GM12878 (cell line): Measurements from ENCODE around the gene ZNF222. TPM values are rescaled to one million over a fixed set of nuclear protein-coding genes. Genes with fewer than 3 reads are reported as not detected.

Source experiments
- CEBPZ ChIP-seq: fragments of 150-350 bp; IDR thresholded peaks from 2 replicates; pipeline ENCODE4 v1.6.1; 2016; ENCODE audit warnings: low read depth, low read length
- CTCF ChIP-seq, 3 experiments: IDR thresholded peaks in 2 of 3; conservative IDR thresholded peaks in 1 of 3; 2 replicates each; pipeline ENCODE4 v1.5.1; 2011; ENCODE audit warnings: low read depth in 3 of 3, low read length in 3 of 3, mild to moderate bottlenecking in 3 of 3, control low read depth in 2 of 3, moderate library complexity in 2 of 3, inconsistent platforms in 1 of 3, mixed read lengths in 1 of 3; ENCODE audit not compliant: control insufficient read depth in 2 of 3, insufficient read depth in 1 of 3; ENCODE audit errors: extremely low read depth in 1 of 3
- E2F8 ChIP-seq: fragments of 450-650 bp; IDR thresholded peaks from 2 replicates; pipeline ENCODE4 v1.6.1; 2018; ENCODE audit warnings: mild to moderate bottlenecking, low read depth, moderate library complexity; ENCODE audit not compliant: partially characterized antibody
- JUND ChIP-seq: IDR thresholded peaks from 2 replicates; pipeline ENCODE4 v1.6.1; 2012; ENCODE audit warnings: low read depth, mild to moderate bottlenecking, low read length, improper control_type of control experiment, moderate library complexity
- MAX ChIP-seq: IDR thresholded peaks from 2 replicates; pipeline ENCODE4 v1.6.1; 2012; ENCODE audit warnings: low read depth, low read length, improper control_type of control experiment
- MEF2A ChIP-seq: IDR thresholded peaks from 2 replicates; pipeline ENCODE4 v1.6.1; 2011; ENCODE audit warnings: low read depth, mild to moderate bottlenecking, low read length, moderate library complexity; ENCODE audit not compliant: insufficient read depth
- NFXL1 ChIP-seq: fragments of 450-650 bp; IDR thresholded peaks from 2 replicates; pipeline ENCODE4 v1.6.1; 2017; ENCODE audit warnings: antibody characterized with exemption, mild to moderate bottlenecking, borderline replicate concordance
- NR2C1 ChIP-seq: fragments of 450-650 bp; IDR thresholded peaks from 2 replicates; pipeline ENCODE4 v1.6.1; 2017; ENCODE audit warnings: antibody characterized with exemption, mild to moderate bottlenecking, moderate library complexity
- NR2F1 ChIP-seq: fragments of 450-650 bp; conservative IDR thresholded peaks from 2 replicates; pipeline ENCODE4 v1.6.1; 2017; ENCODE audit warnings: mild to moderate bottlenecking
- POU2F2 ChIP-seq: IDR thresholded peaks from 3 replicates; pipeline ENCODE4 v1.6.1; 2011; ENCODE audit warnings: low read depth, mild to moderate bottlenecking, low read length, borderline replicate concordance
- RELA ChIP-seq: fragments of 450-650 bp; IDR thresholded peaks from 2 replicates; pipeline ENCODE4 v1.8.0; 2014; ENCODE audit warnings: borderline replicate concordance; ENCODE audit not compliant: partially characterized antibody
- REST ChIP-seq: IDR thresholded peaks from 2 replicates; pipeline ENCODE4 v1.6.1; 2012; ENCODE audit warnings: mild to moderate bottlenecking, low read depth, low read length
- SMARCA5 ChIP-seq: fragments of 450-650 bp; IDR thresholded peaks from 2 replicates; pipeline ENCODE4 v1.6.1; 2017; ENCODE audit warnings: mild to moderate bottlenecking
- SREBF1 ChIP-seq: IDR thresholded peaks from 2 replicates; pipeline ENCODE4 v1.6.1; 2012; ENCODE audit warnings: mild to moderate bottlenecking, low read length
- STAT3 ChIP-seq: IDR thresholded peaks from 2 replicates; pipeline ENCODE4 v1.6.1; 2011; ENCODE audit warnings: low read depth, low read length, improper control_type of control experiment
- WRNIP1 ChIP-seq: IDR thresholded peaks from 2 replicates; pipeline ENCODE4 v1.6.1; 2011; ENCODE audit warnings: low read depth, low read length, improper control_type of control experiment, borderline replicate concordance
- YBX1 ChIP-seq: fragments of 450-650 bp; IDR thresholded peaks from 2 replicates; pipeline ENCODE4 v1.6.1; 2016; ENCODE audit warnings: antibody characterized with exemption
- ZNF384 ChIP-seq: IDR thresholded peaks from 2 replicates; pipeline ENCODE4 v1.6.1; 2012; ENCODE audit warnings: low read depth, mild to moderate bottlenecking, low read length, improper control_type of control experiment, borderline replicate concordance
- polyA plus RNA-seq, 11 experiments: library from polyadenylated mRNA; depleted of rRNA in 4 of 11; unstranded in 6 of 11; stranded (reverse) in 5 of 11; fragments of >200 nt; fragmentation: Nextera tagmentation in 4 of 11; fragmentation: Illumina TruSeq in 1 of 11; extraction: Ambion mirVana in 4 of 11; extraction: Trizol in 1 of 11; gene quantifications; 1 replicate in 1 of 11; 2 replicates in 10 of 11; pipeline versions ENCODE4 v1.2.1 to v1.2.3, GENCODE V29; 2011 to 2016; ENCODE audit warnings: inconsistent platforms in 2 of 11, missing spikeins in 2 of 11, low read depth in 1 of 11
- total RNA-seq, 4 experiments: library from RNA; depleted of rRNA in 3 of 4; stranded (reverse); fragments of >200 nt in 3 of 4; fragmentation: Illumina TruSeq in 1 of 4; extraction: Trizol in 1 of 4; gene quantifications; 2 replicates each; pipeline versions ENCODE4 v1.2.1 to v1.2.3, GENCODE V29; 2013 to 2021

ZNF222 gene
- total and polyA plus RNA-seq, 10 of the 15 experiments (the other 5 are each of a cell fraction or from before 2014, with no cell fraction given), result 2.3 to 5.9 (median 4.2) TPM

- TF ChIP-seq RELA (no peak), STAT3 (no peak), REST (no peak), MAX (no peak), NR2C1 (peak; percentile 81), SMARCA5 (no peak), NFXL1 (no peak), SREBF1 (no peak), CTCF (IDR thresholded peaks at IDR 0.05 in 2 of 3, conservative IDR thresholded peaks at IDR 0.05 in 1 of 3; ENCODE audit: control insufficient read depth in 2 of 3, extremely low read depth in 1 of 3, insufficient read depth in 1 of 3, low read depth in 3 of 3, low read length in 3 of 3) (no peak), WRNIP1 (no peak), NR2F1 (no peak), POU2F2 (peak; percentile 26; the same call in 1 of the 3 replicates), MEF2A (no peak), ZNF384 (no peak), E2F8 (no peak), CEBPZ (no peak), YBX1 (no peak), JUND (no peak)
Observed at GRCh38 chr19:44051650-44052402, 26.6 kb downstream of the ZNF222 start, which contains the start of gene ZNF223 (continued).
